Left lobe of liver (tissue), 2 donors: ENCODE measurements around the gene MPP3. TPM values are rescaled to one million over a fixed set of nuclear protein-coding genes. Genes with fewer than 3 reads are reported as not detected.
A peak's percentile ranks its signal among the peaks of the same experiment; 100 is the strongest.
"Not testable (repeated sequence)": the region's sequence is repeated elsewhere in the genome, so short reads cannot be mapped to it uniquely, and the experiment has no call there.

ENCODE experiments used
- ATAC-seq: fragments of 200-7000 bp; cut with Tn5 transposase; one replicate; pipeline ENCODE4 v1.9.1; 2020; ENCODE audit warnings: mild to moderate bottlenecking, moderate library complexity
- DNase-seq: peaks from one replicate; pipeline ENCODE4 v3.0.0-alpha.2; 2020; ENCODE audit warnings: low spot score
- total RNA-seq: library from RNA; stranded (reverse); gene quantifications from one replicate; pipeline ENCODE4 v1.2.1, GENCODE V29; 2021
- donor health status: DM: no; HTN: no; CAD: no; lungs with moderate emphysema.
- donor health status: DM: no; HTN: yes; CAD: no.

Gene MPP3, protein sequence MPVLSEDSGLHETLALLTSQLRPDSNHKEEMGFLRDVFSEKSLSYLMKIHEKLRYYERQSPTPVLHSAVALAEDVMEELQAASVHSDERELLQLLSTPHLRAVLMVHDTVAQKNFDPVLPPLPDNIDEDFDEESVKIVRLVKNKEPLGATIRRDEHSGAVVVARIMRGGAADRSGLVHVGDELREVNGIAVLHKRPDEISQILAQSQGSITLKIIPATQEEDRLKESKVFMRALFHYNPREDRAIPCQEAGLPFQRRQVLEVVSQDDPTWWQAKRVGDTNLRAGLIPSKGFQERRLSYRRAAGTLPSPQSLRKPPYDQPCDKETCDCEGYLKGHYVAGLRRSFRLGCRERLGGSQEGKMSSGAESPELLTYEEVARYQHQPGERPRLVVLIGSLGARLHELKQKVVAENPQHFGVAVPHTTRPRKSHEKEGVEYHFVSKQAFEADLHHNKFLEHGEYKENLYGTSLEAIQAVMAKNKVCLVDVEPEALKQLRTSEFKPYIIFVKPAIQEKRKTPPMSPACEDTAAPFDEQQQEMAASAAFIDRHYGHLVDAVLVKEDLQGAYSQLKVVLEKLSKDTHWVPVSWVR
- total RNA-seq, result 2.0 TPM

DNA sequence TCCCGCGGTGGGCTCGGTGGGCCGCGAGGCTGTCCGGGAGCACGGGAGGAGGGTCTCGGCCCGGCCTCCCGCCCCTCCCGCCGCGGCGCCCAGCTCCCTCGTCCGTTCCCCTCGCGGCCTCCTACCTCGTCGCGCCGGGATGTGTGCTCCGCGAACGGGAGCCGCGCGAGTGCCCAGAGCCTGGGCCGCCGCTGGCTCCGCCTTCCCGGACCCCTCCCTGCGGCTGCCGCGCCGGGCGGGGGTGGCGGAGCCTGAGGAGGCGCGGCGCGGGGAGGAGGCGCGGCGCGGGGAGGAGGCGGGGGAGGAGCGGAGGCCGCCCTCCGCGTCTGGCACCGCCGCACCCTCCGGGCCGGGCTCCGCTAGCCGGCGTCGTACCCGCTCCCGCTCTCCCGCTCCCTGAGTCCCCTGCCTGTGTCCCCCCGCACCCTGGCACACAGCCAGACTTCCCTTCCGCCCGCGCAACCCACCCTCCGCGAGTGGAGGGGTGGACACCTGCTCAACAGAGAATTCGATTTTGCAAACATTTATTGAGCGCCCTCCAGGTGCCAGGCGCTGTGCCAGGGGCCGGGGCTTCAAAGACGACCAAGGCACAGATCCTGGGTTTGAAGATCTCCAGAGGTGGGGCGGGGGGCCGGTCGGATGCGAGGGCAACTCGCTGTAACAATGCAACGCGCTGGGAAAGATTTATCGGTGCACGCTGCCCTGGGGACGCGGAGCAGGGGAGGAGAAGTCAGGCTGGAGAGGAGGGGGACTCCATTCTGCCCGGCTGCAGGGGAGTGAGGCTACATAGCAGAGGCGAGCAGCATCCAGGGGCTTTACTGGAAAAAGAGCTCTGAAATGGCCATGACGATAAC, at the start of gene MPP3:
Gene MPP3, minus strand, starts transcription at position 171 of the 854 bp plus-strand sequence. CDS start 1,240 bp downstream, outside the sequence.
- peak; percentile 63 for DNase-seq
- peak; percentile 96 for ATAC-seq

DNA sequence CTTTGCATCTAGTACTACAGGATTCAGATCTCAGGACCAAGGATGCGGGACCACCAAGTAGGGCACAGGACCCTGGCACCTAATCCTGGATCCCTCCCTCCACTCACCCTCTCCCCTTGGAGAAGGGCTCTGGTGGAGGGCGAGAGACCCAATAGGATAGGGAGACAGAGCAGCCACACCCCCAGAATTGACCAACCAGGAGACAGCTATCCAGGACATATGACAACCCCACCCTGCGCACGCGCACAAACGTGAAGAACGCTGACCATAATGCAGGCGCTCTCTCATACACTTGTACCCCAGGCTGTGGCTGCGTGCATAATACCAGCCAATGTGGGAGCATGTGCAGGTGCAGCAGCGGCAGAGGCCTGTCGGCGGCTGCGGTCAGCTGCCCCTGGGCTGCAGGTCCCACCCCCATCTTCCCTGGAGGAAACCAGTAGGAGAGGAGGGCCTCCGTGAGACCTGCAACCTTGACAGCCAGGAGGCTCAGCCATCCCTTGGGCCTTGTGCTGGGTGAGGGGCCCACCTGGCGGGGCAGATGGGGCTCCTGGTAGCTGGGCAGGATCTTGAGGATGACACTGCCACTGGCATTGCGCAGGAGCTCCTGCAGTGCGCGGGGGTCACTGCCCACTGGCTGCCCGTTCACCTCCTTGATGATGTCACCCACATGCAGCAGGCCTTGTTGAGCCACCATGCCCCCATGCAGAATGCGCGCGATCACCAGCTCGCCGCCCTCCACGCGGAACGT, 49.0 kb upstream of the MPP3 start:
- ATAC-seq (no peak), DNase-seq (no peak)

DNA sequence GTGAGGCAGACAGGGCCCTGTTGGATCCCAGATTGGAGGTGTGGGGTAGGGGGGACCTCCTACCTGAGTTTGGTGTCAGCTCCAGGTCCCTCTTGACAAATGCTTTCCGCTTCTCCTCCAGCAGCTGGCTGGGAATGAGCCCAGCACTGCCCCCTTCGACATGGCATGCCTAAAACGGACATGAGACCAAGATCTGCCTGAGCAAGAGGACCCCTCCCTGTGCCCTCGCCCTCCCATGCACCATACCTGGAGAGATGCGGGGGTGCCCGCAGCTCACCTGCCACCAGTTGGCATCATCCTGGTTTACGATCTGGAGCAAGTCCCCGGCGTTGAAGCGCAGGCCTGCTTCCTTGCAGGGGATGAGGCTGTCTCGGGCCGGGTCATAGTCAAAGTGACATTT, 48.2 kb upstream of the MPP3 start:
- no peak for DNase-seq
- ATAC-seq, result no peak

DNA sequence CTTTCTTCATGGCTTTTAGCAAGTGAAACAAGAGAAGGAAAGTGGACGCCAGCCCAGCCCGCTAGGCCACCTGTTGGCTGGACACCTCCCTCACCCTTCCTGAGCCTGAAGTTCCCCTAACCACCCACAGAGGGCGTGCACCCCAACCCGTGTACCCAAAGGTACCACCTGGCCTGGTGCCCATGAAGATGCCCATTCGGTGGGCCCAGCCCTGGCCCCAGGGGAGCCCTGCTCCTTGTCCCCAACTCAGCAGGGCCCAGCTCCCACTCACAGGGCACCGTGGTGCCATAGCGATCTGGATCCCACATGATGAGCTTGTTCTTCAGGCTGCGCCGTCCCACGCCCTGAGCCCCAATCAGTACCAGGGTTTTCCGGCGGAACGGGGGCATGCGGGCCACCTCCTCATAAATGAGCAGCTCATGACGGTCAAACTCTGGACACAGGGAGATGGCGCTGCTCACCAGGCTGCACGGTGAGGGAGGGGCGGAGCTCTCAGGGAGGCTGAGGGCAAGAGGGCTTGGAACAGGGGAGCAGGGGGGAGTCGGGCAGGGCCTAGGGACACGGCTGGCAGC, 47.6 kb upstream of the MPP3 start:
- ATAC-seq (peak; percentile 77), DNase-seq (peak; percentile 63)

DNA sequence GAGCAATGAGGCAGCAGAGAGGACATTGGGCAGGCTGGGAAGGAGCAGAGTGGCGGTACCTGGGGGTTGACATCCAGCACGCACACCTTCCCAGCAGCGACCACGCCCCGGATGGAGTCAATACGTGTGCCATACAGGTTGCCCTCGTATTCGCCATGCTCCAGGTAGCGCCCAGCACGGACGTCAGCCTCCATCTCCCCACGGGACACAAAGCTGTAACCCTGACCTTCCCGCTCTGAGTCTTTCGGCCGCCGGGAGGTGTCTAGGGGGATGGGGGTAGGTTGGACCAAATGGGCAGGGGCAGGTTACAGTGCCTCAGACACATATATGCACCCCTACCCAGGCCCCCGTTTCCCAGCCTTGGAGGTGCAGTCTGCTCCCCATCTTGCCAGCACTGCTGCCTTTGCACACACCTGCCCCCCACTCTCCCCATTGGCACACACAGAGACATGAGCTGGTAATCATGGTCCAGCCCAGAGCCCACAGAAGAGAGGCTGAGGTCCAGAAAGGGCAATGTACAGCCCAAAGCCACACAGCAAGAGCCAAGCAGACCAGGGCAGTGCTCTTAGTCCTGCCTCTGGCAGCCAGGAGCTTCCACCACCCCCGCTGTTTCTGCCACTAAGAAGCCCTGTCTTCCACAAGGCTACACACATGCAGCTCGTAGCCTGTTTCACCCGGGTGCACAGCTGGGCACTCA, 46.9 kb upstream of the MPP3 start:
- ATAC-seq, result no peak

DNA sequence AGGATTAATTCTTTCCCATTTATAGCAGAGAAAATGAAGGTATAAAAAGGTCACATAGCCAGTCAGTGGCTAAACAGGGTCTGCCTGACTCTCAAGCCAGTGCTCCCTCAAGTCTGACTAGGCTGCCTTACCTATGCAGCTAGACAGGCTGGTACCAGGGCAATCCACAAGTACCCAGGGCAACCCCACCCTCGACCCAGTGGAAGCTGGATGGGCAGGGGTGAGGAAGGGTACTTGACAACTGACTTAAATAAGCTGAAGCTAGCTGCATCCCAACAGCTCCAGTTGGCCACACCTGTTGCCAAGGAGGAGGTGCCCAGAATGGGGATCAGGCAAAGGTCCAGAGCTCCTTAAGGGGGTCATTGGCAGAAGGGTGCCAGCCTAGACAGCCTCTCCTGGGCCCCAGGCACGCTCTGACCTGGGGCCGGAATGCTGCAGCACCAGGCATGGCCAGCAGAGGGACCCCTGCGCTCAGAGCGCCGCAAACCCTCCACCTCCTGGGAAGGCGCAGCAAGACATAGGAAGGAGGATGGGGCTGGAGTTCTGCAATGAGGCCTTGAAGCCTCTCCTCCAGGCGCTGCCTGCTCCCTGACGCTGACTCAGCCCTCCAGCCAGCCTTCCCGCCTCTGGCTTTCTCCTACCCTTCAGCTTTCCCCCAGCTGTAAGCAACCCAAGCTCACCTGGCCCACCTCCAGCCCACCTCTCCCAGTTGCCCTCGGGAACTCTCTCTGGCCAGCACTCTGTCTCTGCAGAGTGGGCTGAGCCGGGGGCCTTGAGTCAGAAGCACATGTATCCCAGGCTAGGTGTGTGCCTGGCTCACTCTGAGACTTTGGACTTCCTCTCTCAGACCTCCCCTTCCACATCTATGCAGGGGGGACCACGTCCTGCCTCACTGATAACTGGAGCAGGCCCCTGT, 45.6 kb upstream of the MPP3 start:
- ATAC-seq (peak; percentile 93), DNase-seq (peak; percentile 66)

More for the DNA sequence above, 46.9 kb upstream of the MPP3 start:
- no peak for DNase-seq

DNA sequence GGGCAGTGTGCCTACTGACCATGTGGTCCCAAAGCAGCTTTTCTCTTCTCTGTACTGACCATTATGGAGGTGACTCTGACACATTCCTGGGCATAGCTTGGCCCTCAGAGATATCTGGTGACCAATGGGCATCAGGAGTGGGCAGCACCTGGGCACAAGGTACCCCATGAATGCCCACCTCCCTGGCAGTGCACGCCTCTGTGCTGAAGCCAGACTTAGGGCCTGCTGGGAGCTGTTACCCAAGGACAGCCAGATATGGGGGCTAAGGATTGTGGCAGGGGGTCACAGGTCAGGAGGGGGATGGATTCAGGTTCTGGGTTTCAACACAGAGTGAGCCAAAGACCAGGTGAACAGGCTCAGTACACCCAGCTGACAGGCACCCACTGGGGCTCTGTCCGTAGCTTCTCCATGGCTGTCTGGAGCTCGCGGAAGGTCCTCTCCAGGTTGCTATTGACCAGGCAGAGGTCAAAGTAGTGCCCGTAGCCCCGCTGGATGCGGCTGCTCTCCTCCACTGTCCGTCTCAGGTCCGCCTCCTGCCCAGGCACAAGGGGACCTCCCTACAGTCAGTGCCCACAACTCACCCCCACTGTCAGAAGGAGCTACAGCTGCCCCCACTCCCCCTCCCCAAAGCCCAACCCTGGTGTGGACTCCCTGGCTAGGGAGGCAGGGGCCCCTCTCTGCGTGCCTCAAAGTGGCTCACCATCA, 44.7 kb upstream of the MPP3 start:
- ATAC-seq, result no peak
- DNase-seq, result no peak

DNA sequence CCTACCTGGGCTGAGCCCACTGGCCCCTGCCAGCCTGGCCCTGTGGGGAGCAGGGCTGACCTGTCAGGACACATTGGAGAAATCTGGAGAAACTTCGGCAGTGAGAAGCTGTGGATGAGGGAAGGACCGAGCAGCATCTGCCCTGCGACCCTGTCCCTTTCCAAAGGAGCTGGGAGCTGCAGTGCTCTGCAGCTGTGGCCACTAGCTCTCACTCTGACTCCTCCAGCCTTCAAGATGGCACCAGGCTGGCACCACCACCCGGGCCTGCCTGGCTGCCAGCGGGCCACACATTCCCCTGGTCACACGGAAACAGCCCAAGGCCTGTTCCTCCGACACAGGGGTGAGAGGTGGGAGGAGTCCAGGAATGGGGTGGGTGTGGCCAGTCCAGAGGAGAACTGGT, 44.1 kb upstream of the MPP3 start:
- DNase-seq, result no peak

DNA sequence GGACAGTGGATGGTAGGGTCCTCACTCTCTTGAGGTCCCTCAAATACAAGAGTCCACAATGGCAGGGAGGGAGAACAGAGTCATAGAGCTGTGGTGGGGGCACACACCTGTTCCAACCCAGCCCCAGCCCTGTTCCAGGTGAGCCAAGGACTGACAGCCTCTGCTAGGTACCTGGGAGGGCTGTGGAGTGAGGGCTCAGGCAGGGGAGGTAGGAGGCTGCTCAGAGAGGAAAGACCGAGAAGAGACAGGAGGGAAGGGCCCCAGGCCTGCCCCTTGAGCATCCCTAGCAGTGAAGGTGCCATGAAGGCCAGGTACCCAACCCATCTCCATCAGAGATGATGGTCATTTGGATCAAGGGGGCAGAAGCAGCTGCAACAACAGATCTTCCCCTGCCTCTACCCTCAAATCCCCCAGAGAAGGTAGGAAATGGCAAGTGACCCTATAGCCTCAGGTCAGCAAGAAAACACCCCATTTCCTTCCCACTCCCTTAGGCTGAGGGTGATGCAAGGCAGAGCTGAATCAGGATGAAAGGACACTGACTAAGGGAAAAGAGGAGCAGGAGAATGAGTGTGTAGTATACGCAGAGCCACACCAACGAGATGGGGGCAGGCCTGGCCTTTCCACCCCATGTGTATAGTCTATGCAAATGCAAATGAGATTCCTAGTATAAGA, 42.7 kb upstream of the MPP3 start:
- ATAC-seq (no peak), DNase-seq (no peak)

More for the DNA sequence above, 44.1 kb upstream of the MPP3 start:
- no peak for ATAC-seq

DNA sequence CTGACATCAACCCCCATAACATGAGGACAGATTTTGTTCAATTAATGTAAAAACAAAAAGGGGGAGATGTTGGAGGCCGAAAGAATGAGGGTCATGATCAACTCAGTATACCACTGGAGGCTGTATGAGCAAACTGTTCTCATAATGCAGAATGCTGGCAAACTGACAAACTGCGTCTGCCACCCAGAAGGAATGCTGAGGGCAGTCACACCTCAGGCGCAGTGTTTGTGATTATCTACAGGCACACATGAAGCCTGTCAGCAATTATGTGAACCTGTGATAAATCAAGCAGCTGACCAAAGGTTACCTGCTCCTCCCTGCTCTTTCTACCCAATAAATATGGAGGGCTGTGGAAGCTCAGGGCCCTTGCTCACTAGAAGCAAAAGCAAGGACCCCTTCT, 41.3 kb upstream of the MPP3 start:
- no peak for DNase-seq
- ATAC-seq, result no peak

DNA sequence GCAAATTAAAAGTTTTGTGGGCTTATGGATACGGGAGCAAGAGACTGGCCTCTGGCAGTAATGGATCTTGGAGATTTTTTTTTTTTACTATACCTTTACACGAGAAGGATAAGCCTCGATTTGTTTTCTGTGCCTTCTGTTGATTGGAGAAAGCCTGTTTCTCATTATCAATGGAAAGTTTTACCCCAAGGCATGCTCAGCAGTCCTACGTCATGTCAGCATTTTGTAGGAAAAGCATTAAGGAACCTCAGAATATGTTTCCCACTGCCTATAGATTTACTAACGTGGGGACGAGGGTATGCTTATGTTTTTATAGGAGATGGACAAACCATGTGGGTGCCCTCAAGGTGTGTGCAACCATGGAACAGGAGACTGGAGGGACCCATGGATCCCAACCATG, 40.9 kb upstream of the MPP3 start:
- ATAC-seq (no peak), DNase-seq (no peak)

DNA sequence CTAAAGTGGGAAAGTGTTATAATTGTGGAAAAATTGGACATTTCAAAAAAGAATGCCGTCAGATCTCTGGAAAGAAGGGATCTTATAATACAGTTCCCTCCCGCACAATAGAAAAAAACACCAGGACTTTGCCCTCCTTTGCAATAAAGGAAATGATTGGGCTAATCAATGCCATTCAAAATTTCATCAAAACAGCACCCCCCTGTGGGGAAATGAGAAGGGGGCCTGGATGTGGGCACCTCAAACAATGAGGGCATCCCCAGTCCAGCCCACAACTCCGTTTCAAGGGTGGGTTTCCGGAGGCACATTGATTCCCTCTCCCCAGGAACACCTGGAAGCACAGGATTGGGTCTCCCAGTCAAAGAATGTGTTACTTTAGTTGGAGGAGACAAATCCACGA, 40.1 kb upstream of the MPP3 start:
- no peak for ATAC-seq
- DNase-seq, result no peak

DNA sequence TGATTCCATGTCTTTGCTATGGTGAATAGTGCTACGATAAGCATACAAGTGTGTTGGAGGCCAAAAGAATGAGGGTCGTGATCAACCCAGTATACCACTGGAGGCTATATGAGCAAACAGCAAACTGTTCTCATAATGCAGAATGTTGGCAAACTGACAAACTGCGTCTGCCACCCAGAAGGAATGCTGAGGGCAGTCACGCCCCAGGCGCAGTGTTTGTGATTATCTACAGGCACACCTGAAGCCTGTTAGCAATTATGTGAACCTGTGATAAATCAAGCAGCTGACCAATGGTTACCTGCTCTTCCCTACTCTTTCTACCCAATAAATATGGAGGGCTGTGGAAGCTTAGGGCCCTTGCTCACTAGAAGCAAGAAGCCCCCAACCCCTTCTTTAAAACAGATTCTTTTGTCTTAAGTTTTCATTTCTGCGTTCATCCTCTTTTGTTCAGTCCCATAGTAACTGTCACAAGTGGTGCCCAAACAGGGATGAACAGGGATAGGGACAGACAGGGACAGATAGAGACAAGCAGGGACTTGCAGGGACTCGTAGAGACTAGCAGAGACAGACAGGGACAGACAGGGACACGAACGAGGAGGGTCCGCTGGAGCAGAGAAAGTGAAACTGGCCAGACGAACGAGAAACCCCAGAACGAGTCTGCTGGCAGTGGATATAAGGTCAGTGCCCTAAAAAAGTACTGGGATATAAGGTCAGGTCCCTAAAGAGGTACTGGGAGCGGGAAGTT, 39.2 kb upstream of the MPP3 start:
- DNase-seq, result no peak
- ATAC-seq, result no peak

DNA sequence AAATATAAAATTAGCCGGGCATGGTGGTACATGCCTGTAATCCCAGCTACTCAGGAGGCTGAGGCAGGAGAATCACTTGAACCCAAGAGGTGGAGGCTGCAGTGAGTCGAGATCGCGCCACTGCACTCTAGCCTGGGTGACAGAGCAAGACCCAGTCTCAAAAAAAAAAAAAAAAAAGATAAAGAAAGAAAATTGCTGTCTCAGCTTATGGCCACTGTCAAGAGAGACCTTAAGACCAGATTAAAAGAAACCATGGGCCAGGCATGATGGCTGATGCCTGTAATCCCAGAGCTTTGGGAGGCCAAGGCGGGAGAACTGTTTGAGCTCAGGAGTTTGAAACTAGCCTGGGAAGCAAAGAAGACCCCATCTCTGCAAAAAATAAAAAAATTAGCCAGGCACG, 36.1 kb upstream of the MPP3 start:
- DNase-seq, ATAC-seq: not testable (repeated sequence)

DNA sequence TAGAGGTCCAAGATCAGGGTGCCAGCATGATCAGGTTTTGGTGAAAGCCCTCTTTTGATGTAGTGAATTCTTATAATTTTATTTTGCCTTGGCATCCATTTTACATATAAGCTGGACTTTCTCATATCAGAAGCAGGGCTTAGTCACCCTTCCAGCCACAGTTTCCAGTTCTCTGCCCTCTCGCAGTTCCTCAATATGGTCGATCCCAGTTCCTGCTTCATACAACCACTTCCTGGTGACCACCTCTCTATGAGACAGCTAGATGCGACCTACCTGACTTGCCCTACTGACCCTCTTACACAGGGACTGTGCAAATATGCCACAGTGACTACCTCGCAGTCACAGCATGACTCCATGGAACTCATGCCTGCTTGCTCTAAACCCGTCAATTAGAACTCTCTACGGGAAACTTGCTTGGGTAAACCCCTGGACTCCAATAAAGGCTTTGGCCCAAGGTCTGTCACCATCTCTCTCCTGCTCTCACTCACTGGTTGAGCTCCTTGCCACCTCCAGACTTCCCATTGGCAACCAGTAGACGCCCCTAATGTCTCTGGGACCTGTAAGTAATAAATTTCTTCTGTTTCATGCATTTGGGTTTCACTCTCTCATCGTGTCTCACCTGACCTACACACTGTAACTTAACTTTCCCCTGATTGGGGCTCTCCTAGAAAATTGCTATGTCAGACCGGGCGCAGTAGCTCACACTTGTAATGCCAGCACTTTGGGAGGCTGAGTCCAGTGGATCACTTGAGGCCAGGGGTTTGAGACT, 35.5 kb upstream of the MPP3 start:
- ATAC-seq, result no peak
- no peak for DNase-seq
